ENCODE measurements around the gene ABLIM1.

Gene ABLIM1

DNA sequence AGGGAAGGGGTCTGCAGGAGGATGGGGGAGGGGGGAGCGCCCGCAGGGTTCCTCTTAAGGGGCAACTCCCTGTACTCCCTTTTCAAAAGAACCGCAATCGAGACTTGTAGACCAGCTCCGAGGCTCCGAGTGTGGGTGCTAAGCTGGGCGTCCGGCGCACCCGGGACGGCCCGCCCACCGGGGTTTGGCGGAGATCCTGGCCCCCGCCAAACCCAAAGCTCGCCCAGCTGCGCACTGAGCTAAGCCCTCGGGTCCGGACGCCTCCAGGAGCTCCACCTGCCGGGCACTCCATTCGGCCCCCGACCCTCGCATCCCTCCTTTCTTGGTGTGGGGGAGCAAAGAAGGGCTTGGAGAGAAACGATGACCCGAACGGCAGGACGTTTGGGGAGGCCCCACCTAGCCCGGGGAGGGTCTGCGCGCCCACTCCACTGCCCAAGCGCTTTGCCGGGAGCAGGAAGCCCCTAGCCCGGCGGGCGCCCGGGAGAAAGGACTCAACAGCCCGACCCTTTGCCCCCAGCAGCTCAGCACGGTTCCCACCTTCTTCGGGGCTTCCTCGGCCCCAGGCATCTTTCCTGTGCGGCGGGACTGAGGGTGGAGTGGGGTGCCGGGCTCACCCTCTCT, 254.4 kb downstream of the ABLIM1 start (continued):
- TF ChIP-seq, protein P1, sequence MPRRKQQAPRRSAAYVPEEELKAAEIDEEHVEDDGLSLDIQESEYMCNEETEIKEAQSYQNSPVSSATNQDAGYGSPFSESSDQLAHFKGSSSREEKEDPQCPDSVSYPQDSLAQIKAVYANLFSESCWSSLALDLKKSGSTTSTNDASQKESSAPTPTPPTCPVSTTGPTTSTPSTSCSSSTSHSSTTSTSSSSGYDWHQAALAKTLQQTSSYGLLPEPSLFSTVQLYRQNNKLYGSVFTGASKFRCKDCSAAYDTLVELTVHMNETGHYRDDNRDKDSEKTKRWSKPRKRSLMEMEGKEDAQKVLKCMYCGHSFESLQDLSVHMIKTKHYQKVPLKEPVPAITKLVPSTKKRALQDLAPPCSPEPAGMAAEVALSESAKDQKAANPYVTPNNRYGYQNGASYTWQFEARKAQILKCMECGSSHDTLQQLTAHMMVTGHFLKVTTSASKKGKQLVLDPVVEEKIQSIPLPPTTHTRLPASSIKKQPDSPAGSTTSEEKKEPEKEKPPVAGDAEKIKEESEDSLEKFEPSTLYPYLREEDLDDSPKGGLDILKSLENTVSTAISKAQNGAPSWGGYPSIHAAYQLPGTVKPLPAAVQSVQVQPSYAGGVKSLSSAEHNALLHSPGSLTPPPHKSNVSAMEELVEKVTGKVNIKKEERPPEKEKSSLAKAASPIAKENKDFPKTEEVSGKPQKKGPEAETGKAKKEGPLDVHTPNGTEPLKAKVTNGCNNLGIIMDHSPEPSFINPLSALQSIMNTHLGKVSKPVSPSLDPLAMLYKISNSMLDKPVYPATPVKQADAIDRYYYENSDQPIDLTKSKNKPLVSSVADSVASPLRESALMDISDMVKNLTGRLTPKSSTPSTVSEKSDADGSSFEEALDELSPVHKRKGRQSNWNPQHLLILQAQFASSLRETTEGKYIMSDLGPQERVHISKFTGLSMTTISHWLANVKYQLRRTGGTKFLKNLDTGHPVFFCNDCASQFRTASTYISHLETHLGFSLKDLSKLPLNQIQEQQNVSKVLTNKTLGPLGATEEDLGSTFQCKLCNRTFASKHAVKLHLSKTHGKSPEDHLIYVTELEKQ (tag by site-specific recombination; IDR thresholded peaks at IDR 0.05; ENCODE audit: borderline replicate concordance): no peak
- TF ChIP-seq ZNF571 (tag by site-specific recombination; IDR thresholded peaks at IDR 0.05): no peak
- TF ChIP-seq MEIS1 (CRISPR knock-in tag; IDR thresholded peaks at IDR 0.05; ENCODE audit: borderline replicate concordance): no peak
- TF ChIP-seq ZFP69B (tag by site-specific recombination; IDR thresholded peaks at IDR 0.05): no peak
- TF ChIP-seq, protein P2, sequence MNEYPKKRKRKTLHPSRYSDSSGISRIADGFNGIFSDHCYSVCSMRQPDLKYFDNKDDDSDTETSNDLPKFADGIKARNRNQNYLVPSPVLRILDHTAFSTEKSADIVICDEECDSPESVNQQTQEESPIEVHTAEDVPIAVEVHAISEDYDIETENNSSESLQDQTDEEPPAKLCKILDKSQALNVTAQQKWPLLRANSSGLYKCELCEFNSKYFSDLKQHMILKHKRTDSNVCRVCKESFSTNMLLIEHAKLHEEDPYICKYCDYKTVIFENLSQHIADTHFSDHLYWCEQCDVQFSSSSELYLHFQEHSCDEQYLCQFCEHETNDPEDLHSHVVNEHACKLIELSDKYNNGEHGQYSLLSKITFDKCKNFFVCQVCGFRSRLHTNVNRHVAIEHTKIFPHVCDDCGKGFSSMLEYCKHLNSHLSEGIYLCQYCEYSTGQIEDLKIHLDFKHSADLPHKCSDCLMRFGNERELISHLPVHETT (tag by site-specific recombination; IDR thresholded peaks at IDR 0.05): no peak
- no peak for TF ChIP-seq KLF8 (tag by site-specific recombination; IDR thresholded peaks at IDR 0.05)
- TF ChIP-seq ZNF791 (tag by site-specific recombination; IDR thresholded peaks at IDR 0.05): no peak
- TF ChIP-seq SCRT1 (tag by site-specific recombination; IDR thresholded peaks at IDR 0.05; ENCODE audit: borderline replicate concordance): 0 out of 2 replicates have a peak, but pooled peaks have one; percentile 48
- TF ChIP-seq, protein P3, sequence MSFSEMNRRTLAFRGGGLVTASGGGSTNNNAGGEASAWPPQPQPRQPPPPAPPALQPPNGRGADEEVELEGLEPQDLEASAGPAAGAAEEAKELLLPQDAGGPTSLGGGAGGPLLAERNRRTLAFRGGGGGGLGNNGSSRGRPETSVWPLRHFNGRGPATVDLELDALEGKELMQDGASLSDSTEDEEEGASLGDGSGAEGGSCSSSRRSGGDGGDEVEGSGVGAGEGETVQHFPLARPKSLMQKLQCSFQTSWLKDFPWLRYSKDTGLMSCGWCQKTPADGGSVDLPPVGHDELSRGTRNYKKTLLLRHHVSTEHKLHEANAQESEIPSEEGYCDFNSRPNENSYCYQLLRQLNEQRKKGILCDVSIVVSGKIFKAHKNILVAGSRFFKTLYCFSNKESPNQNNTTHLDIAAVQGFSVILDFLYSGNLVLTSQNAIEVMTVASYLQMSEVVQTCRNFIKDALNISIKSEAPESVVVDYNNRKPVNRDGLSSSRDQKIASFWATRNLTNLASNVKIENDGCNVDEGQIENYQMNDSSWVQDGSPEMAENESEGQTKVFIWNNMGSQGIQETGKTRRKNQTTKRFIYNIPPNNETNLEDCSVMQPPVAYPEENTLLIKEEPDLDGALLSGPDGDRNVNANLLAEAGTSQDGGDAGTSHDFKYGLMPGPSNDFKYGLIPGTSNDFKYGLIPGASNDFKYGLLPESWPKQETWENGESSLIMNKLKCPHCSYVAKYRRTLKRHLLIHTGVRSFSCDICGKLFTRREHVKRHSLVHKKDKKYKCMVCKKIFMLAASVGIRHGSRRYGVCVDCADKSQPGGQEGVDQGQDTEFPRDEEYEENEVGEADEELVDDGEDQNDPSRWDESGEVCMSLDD (tag by site-specific recombination; IDR thresholded peaks at IDR 0.05): 0 out of 2 replicates have a peak, but pooled peaks have one; percentile 13
- TF ChIP-seq, protein P4, sequence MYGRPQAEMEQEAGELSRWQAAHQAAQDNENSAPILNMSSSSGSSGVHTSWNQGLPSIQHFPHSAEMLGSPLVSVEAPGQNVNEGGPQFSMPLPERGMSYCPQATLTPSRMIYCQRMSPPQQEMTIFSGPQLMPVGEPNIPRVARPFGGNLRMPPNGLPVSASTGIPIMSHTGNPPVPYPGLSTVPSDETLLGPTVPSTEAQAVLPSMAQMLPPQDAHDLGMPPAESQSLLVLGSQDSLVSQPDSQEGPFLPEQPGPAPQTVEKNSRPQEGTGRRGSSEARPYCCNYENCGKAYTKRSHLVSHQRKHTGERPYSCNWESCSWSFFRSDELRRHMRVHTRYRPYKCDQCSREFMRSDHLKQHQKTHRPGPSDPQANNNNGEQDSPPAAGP (tag by site-specific recombination; IDR thresholded peaks at IDR 0.05): peak; percentile 8; the same call in 1 of the 2 replicates
- TF ChIP-seq ZNF560 (tag by site-specific recombination; IDR thresholded peaks at IDR 0.05; ENCODE audit: borderline replicate concordance): no peak
- TF ChIP-seq ZBTB7A (tag by site-specific recombination; IDR thresholded peaks at IDR 0.05; ENCODE audit: low read depth): no peak
- no peak for TF ChIP-seq ZNF202 (tag by site-specific recombination; IDR thresholded peaks at IDR 0.05; ENCODE audit: borderline replicate concordance)
- TF ChIP-seq ZNF239 (tag by site-specific recombination; IDR thresholded peaks at IDR 0.05): no peak
- no peak for TF ChIP-seq GLIS1 (tag by site-specific recombination; IDR thresholded peaks at IDR 0.05)
- TF ChIP-seq ZNF433 (tag by site-specific recombination; IDR thresholded peaks at IDR 0.05; ENCODE audit: low read depth): no peak
- peak; percentile 68 for TF ChIP-seq ZBTB8A (tag by site-specific recombination; IDR thresholded peaks at IDR 0.05)
- TF ChIP-seq WT1 (tag by site-specific recombination; IDR thresholded peaks at IDR 0.05): 0 out of 2 replicates have a peak, but pooled peaks have one; percentile 24
- TF ChIP-seq KLF16 (tag by site-specific recombination; IDR thresholded peaks at IDR 0.05): 0 out of 2 replicates have a peak, but pooled peaks have one; percentile 12
- no peak for TF ChIP-seq ZNF133 (tag by site-specific recombination; IDR thresholded peaks at IDR 0.05)
- TF ChIP-seq YY1 (tag by site-specific recombination; IDR thresholded peaks at IDR 0.05): no peak
- TF ChIP-seq ZNF292 (tag by site-specific recombination; IDR thresholded peaks at IDR 0.05; ENCODE audit: borderline replicate concordance, low read depth): no peak
- TF ChIP-seq ZNF223 (tag by site-specific recombination; IDR thresholded peaks at IDR 0.05): no peak
- TF ChIP-seq PRDM1 (tag by site-specific recombination; IDR thresholded peaks at IDR 0.05): 0 out of 2 replicates have a peak, but pooled peaks have one; percentile 2
- TF ChIP-seq FEZF1 (tag by site-specific recombination; IDR thresholded peaks at IDR 0.05): no peak
- TF ChIP-seq ZNF670 (tag by site-specific recombination; IDR thresholded peaks at IDR 0.05; ENCODE audit: low read depth): no peak
- no peak for TF ChIP-seq TRIM28 (IDR thresholded peaks at IDR 0.05; ENCODE audit: borderline replicate concordance, low read length)
- TF ChIP-seq ZNF138 (tag by site-specific recombination; IDR thresholded peaks at IDR 0.05; ENCODE audit: borderline replicate concordance): no peak
- TF ChIP-seq, protein P5, sequence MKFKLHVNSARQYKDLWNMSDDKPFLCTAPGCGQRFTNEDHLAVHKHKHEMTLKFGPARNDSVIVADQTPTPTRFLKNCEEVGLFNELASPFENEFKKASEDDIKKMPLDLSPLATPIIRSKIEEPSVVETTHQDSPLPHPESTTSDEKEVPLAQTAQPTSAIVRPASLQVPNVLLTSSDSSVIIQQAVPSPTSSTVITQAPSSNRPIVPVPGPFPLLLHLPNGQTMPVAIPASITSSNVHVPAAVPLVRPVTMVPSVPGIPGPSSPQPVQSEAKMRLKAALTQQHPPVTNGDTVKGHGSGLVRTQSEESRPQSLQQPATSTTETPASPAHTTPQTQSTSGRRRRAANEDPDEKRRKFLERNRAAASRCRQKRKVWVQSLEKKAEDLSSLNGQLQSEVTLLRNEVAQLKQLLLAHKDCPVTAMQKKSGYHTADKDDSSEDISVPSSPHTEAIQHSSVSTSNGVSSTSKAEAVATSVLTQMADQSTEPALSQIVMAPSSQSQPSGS (tag by site-specific recombination; IDR thresholded peaks at IDR 0.05; ENCODE audit: low read depth): no peak
- TF ChIP-seq ZNF221 (tag by site-specific recombination; IDR thresholded peaks at IDR 0.05; ENCODE audit: borderline replicate concordance): no peak
- no peak for TF ChIP-seq ZNF174 (tag by site-specific recombination; IDR thresholded peaks at IDR 0.05)
- TF ChIP-seq GLI4 (tag by site-specific recombination; IDR thresholded peaks at IDR 0.05): no peak
